GM18868 (cell line): ENCODE data around the gene HMGB1.
A peak's percentile ranks its signal among the peaks of the same experiment; 100 is the strongest.

Experiments
- ATAC-seq: cut with Tn5 transposase; IDR thresholded peaks from one replicate; pipeline ENCODE4 v1.9.1; 2021; ENCODE audit warnings: mild to moderate bottlenecking, moderate library complexity; ENCODE audit not compliant: unreplicated experiment

The HMGB1 gene

DNA sequence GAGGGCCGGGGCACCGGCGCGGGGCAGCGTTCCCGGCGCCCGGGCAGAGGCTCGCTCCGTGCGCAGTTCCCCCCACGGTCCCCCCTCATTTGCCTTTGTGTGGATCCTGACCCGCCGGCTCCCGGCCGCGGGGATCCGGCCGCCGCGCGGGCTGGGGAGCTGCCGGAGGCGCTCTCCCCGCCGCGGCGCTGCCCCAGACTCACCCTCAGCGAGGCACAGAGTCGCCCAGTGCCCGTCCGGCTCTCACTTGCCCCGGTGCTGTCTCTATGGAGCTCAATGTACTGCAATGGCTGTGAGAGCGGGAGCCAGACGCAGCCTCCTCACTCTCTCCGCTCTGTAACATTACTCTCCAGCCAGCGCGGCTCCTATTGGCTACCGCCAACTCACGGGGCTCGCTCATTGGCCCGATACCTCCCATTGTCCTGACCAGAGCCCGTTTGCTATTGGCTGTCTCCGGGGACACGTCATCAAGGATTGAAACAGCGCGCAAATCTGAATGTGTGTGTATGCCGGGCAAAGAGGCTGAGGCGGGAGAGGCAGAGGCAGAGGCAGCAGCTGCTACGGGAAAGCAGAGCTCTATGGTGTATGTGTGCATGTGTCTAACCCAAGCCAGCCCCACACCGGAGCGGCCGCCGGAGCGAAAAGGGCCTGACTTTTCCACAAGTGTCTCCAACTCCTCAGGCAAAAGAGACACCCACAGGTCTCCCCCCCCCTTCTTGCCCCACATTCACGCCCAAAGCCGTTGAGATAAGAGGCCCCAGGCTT is at the start of gene HMGB1:
Gene HMGB1, minus strand, starts transcription at position 344 of the 765 bp plus-strand sequence. CDS start 2,256 bp downstream, outside the sequence.
- peak; percentile 88 for ATAC-seq

DNA sequence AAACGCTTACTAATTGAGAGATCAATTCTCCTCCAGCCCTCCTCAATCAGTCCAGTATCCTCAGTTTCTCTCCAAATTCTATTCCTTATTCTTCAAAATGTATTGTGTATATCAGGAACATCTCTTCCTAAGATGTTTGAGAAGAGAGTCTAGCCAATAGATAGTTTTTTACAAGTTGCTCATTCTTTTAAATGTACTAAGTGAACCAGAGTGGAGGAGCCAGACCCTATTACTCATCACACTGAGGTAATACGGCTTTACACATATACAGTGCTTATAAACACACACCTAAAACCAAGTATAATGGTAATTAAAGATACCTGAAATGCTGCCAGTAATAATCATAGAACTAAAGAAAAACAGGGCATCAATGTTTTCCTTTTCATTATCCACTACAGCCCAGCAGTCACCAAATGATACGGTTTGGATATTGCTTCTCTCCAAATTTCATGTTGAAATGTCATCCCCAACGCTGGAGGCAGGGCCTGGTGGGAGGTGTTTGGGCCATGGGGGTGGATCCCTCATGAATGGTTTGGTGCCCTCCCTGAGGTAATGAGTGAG is 45.2 kb upstream of the HMGB1 start:
- ATAC-seq = no peak

DNA sequence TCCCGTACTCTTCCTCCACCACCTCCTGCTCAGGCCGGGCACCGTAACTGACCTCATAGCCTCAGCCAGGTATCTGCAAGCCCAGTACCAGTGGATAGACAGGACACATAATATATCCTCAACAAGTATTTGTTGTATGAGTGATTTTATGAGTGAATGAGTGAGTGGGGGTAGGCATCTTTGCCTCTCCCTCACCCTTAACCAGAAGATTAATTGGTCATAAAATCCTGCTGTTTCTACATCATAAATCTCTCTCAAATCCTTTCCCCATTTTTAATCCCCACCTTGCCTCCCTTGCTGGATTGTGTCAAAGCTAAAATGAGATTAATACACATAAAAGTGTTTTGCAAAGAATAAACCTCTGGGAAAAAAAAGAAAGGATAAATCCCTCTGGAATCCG is 44.4 kb upstream of the HMGB1 start:
- ATAC-seq = no peak

DNA sequence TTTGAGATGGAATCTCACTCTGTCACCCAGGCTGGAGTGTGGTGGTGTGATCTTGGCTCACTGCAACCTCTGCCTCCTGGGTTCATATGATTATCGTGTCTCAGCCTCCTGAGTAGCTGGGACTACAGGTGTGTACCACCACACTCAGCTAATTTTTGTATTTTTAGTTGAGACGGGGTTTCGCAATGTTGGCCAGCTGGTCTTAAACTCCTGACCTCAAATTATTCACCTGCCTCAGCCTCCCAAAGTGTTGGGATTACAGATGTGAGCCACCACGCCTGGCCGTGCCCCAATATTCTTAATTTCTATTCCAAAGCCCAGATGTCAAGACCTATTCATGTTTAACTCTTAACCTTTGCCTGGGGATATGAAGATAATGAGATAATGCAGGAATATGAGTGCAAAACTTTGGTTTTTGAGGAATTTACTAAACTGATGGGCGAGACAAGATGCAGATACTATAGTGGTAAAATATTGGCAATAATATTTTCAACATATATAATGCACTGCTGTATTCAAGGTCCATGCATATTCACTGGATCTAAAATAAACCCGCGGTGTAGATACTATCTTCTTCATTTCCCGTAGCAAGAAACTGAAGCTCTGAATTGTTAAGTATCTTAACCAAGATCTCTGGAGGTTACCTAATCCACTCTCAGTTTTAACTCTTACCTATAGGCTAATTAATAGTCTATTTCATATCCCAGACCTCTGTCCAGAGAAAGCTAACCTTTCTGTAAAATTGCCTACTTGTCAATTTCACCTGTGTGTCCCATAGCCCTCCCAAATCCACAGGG is 43.7 kb upstream of the HMGB1 start:
- no peak for ATAC-seq

DNA sequence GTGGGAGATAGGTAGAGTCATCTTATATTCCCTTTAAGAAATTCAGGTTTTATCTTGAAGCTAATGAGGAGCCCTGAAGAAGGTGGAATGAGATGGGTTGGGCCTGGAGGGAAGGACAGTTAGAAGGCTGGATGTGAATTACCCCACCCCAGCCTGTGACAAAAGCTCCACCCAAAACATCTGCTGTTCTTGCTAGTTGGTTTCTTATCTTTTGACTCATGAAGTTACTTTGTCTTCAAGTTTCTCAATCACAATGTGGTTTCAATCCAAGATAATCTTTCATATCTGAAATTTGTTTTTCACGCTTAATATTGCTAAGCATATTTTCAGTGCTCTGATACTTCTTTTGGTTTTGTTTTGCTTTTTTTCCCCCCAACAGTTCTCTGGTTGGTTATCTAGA is 38.3 kb upstream of the HMGB1 start:
- ATAC-seq = peak; percentile 84

DNA sequence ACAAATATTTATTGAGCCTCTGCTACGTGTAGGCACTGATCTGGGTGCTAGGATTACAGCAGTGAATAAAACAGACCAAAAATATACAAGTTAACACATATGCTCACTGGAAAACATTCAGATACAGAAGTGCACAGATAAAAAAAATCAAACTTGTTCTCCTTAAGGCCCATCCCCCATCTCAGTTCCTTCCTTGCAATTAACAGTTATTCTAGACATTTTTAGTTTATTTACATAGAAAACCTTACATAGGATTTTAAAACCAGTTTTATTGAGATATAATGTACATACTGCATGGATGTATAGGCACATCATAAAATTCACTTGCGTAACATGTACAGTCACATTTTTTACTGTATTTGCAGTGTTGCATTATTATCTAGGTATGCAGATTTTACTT is 36.5 kb upstream of the HMGB1 start:
- no peak for ATAC-seq

DNA sequence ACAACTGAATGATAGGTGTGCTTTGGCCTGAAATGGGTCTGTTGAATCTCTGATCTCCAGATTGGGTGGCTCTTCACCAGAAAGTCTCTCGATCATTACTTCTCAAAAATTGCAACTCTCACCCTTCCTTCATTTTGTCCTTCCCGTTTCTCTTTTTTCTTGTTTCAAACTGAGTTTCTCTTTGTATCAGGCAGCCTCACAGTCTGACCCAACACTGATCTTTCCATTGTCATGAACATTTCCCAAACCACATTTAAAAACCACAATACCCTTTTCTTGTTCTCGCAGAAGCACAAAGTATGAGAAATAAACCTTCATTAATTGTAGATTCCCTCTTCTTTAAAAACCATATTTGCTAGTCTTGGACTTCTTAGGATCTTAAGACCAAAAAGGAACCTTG is 33.6 kb upstream of the HMGB1 start:
- no peak for ATAC-seq

DNA sequence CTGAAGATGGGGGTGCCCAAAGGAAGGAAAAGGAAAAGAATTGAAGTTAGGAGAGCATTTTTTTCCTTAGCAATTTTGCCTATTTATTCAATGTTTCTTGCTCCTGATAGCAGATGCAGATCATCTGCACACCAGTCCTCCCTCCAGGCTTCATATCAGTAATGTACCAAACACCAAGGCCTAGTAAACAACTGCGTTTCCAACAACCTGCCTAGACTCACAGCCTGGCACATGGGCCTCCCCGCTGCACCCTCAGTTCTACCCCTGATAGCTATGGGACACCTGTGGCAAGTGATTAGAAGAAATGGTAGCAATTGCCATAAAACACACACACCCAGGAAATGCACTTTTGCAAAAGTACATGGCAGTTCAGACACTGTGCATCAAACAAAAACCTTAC is 30.4 kb upstream of the HMGB1 start:
- ATAC-seq = no peak

DNA sequence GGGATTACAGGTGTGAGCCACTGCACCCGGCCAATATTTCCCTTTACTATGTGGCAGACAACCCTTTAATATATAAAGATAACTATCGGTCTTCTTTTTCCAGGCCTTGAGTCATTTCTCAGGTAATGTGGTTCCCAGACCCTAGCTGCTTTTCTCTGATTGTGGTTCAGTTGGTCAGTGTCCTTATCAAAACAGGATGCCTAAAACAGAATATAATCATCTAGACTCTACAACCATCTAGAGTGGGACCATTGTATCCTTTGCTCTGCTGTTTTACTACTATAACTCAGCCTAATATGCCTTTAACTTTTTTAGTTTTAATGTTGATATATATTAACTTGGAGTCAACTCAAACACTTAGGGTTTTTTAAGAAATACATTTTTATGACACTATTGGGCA is 30.0 kb upstream of the HMGB1 start:
- no peak for ATAC-seq

DNA sequence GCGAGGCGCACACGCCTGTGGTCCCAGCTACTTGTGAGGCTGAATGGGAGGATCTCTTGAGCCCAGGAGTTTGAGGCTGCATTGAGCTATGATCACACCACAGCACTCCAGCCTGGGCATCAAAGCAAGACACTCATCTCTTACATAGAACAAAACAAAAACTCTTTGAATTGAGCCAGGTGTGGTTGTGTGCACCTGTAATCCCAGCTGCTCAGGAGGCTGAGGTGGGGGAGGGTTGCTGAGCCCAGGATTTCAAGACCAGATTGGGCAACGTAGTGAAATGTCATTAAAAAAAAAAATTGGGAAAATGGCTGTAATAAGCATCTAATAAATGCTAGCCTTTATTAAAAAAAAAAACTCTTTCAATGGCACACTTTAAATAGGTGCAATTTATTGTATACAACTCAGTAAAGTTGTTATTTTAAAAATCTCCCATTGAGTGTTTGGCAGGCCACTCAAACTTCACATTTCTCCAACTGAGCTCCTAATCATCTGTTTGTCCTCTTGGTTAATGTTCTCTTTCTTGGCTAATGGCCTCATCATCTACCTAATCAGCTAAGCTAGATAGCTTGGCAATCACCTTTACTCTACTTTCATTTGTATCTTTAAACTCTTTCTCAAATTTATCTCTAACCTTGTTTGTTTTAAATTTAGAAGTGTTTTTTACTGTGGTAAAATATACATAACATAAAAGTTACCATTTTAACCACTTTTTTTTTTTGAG is 28.1 kb upstream of the HMGB1 start:
- no peak for ATAC-seq

DNA sequence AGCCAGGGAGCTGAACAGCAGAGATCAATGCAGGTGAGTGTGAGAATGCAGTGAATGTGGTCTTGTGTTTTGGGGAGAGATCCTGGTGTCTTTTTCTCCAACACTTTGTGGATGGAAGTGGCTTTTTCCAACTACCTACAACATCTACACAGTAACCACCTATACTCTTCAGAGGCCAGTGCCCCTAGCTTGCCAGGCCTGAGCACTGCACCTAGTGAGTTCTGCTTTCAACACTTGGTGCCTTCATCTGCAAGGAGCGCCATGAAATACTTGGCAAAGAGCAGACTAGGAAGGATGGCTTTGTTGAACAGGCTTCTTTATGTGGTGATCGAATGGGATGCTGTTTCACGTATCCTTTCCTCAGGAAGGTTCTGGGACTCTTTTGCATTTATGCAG is 21.3 kb upstream of the HMGB1 start:
- no peak for ATAC-seq

DNA sequence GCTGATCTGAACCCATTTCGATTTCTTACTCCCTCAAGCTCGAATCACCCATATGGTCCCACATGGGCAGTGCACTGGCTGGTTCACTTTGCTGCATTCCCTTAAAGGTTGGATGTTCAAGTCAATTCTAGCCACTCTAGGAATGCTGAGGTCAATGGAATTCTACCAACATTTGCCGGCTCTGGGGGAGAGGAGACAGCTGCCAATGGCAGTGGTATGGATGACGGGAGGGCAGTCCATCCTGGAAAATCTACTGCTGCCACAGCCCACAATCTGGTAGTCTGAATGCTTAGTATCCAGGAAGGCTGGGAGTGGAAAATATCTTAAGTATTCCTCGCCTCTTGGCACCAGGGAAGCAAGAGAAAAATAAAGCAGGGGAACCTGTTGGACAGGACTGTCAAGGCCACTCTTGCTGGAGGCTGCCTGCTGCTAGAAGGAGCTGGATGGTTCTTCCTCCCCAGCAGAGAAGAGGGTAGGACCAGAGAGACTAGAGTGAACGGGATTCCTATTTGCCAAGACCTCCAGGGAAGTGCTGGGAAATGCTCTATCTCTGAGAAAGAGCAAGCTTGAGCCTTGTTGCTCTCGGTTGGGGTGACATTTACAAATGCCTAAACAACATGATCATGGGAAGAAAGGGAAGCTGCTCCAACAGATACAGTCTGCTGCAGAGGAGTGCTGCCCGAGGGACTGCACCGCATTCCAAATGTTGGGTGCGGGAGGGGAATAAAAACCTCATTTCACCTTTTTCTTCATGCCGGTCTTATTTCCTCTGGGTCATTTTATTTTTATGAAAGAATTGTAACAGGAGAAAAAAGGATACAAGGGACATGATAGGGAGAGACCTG is 20.7 kb upstream of the HMGB1 start:
- ATAC-seq = no peak

DNA sequence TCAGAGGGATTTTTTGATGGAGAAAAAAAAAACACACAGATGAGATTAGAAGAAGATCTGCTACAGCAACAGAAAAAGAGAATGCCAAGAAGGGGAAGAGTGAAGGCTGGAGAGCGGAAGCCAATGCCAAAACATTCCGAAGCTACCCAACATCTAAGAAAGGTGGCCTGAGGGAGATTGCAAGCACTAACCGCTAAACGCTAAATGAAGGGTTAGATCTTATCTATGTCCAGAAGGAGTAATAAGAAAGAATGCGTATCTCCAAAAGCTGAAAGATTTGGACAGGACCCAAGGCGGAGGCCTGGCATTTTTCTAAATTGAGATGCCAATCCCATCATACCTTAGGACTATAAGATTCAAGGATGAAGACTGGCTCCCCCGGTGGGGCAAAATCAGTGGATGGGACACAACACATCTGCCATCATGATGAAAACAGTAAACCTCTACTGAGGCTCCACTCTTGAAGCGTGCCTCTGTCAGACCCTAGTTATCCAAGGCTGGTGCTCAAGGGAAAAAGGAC is 15.6 kb upstream of the HMGB1 start:
- no peak for ATAC-seq

DNA sequence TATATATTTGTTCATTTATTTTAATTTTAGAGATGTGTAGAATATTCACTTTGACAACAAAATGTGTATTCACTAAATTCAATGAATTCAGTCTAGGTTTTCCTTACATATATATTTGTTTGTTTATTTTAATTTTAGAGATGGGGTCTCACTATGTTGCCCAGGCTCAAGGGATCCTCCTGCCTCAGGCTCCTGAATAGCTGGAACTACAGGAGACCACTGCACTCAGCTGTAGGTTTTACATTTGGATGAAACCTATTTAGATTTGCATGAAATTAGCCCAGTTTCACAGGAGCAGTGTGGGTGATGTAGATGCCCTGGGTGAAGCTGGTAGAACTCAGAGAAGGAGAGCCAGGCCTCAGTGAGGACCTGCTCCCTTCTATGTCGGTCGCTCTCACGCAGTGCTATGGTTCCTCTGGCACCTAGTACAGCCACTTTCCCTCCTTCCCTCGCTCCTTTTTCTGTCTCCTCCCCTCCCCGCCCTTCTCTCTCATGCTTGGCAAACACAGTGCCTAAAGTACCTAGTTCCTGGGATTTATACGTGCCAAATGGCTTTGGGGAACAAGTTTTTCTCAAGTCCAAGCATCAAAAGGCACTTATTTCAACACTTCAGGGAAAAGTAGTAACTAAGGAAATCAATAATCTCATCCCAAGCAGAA is 14.7 kb upstream of the HMGB1 start:
- no peak for ATAC-seq

DNA sequence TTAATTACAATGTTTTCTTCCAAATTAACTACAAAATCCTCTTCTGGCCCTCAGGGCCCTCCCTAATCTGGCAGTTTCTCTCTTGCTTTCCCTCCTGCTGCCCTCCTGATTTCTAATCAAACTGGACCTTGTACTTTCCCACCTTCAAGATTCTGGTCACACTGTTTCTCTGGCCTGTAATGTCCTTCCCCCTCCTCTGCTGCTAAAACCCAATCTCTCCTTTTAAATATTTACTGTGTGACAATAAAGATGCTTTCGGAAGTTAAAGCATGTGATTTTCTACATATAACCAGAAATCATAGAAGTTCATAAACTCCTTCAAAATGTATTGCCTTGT is 14.1 kb upstream of the HMGB1 start:
- no peak for ATAC-seq

DNA sequence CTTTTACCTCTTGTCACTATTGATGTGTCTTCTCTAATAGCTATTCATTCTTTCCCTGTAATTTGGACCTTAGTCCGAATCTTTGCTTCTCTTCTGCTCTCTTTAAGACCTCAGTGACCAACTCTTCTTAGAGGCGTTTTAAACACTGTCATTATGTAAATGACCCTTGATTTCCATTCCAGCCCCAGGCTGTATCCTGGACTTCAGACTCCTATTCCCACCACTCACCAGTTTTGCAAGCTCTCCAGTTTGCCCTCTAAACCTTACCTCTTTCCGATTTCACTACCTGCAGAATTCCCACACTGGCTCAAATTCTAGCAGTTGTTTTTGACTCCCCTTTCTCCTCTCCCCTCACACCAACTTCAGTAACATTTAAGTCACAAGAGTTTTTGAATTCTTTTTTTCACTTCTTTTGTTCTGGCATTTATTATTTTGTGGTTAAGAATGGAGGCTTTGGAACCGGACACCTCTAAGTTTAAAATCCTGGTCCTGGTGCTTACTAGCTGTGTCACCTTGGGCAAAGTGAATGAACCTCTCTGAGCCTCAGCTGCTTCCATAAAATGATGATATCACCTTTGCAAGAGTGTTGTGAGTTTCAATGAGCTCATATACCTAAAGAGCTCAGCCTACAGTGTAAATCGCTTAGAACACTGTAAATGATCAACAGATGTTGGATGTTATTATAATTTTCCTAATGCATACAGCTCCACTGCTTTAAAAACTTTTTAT is 13.6 kb upstream of the HMGB1 start:
- ATAC-seq = no peak

DNA sequence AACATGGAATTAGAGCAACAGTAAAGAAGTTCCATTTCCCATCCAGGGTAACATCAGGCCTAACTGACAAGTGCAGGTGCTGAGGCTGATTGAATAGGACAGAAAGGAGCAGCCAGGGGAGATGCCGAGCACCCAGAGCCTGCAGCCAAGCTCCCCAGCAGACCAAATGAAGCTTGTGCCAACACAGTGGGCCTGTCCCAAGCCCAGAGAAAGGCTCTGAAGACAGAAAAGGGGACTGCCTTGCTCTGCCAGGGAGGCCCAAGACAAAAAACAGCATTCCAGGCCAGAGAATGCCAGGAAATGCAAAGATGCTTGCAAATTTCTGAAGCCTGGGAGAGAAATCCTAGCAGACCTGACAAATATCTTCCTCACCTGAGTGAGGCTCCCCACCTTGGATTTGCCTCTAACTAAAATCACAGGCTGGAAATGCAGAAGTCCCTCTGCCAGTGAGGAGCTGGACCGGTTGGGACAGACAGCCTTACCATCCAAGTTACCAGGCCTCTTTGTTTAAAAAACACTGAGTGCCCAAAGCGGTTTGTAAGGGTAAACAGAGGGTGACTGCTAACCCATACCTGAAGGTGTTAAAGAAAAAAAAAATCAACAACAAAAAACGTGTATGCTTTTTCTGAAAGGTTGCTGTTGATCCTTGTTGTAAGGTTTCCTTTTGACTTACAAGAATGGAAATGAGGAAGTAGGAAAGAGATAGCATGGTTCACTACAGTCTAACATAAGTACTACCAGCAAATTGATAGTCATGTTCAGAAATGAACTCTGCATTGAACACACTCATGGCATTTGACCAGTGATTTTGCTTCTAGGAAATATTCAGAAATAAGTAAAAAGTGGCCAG is 11.8 kb upstream of the HMGB1 start:
- peak; percentile 97 for ATAC-seq

DNA sequence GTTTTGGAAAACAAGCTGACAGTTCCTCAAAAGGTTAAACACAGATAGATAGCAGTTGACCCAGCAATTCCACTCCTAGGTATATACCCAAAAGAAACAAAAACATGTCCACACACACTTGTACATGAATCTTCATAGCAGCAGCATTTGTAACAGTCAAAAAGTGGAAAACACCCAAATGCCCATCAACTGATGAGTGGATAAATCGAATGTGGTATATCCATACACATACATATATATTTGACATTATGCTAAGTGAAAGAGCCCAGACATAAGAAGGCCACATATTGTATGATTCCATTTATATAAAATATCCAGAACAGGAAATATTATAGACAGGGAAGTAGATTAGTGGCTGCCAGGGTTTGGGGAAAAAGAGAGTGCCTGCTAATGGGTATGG is 7.9 kb upstream of the HMGB1 start:
- no peak for ATAC-seq
